Activated CD8-positive, alpha-beta memory T cell treated with anti-CD3 and anti-CD28 coated beads, Interleukin-2, amount 10 ng/mL, durations not matched to agents 7 days and 5 days (primary cell): ENCODE data around the gene SAP30BP. TPM values are rescaled to one million over a fixed set of nuclear protein-coding genes. Genes with fewer than 3 reads are reported as not detected.

ENCODE experiments used
- ATAC-seq: fragments of 150-1000 bp; cut with Tn5 transposase; one replicate; pipeline ENCODE4 v1.10.0; 2021; ENCODE audit warnings: moderate library complexity
- CTCF ChIA-PET: fragments of 350-600 bp; sonication (Branson Sonifier 250); formaldehyde crosslinking; loops from one replicate; lab custom pipeline; 2021; ENCODE audit warnings: antibody characterized with exemption; lab: Charles Lee
- DNase-seq: peaks from one replicate; pipeline ENCODE4 v3.0.0-alpha.2; 2020
- H3K27ac Mint-ChIP-seq: one replicate; pipeline ENCODE4 v1.8.0; 2021; ENCODE audit warnings: mild to moderate bottlenecking, mixed read lengths
- H3K27me3 Mint-ChIP-seq: one replicate; pipeline ENCODE4 v1.8.0; 2021; ENCODE audit warnings: mixed read lengths
- H3K36me3 Mint-ChIP-seq: one replicate; pipeline ENCODE4 v1.8.0; 2021; ENCODE audit warnings: mild to moderate bottlenecking, mixed read lengths
- H3K4me1 Mint-ChIP-seq: one replicate; pipeline ENCODE4 v1.8.0; 2021; ENCODE audit warnings: mixed read lengths
- H3K4me3 Mint-ChIP-seq: one replicate; pipeline ENCODE4 v1.8.0; 2021; ENCODE audit warnings: mild to moderate bottlenecking, moderate library complexity, mixed read lengths
- H3K9me3 Mint-ChIP-seq: one replicate; pipeline ENCODE4 v1.8.0; 2022; ENCODE audit warnings: low read depth, mixed read lengths
- total RNA-seq, 2 experiments: library from RNA; stranded (reverse); gene quantifications; one replicate each; pipeline ENCODE4 v1.2.3, GENCODE V29; 2021

SAP30BP gene
- total RNA-seq, 2 experiments from 2014 or later, result 100.0 to 106 TPM

- ATAC-seq (peak; percentile 52), DNase-seq (no peak)
- Mint-ChIP-seq H3K27me3 (peaks cover 31% of the 10 kb centered on the region), H3K4me3 (no peak overlapping the region), H3K9me3 (no peaks in the 10 kb centered on the region), H3K36me3 (no peaks in the 10 kb centered on the region), H3K27ac (no peak overlapping the region), H3K4me1 (peaks cover 3% of the 10 kb centered on the region)
- CTCF ChIA-PET, result interaction anchor here (1.0 to 4.9 kb wide), 6 partner anchors 28 to 89 kb away, joined by 3 to 41 read pairs (median 4); partner anchors contain the start of gene GALK1
These were observed 54.4 kb downstream of the SAP30BP start for GRCh38 chr17:75721463-75722011.

- Mint-ChIP-seq H3K4me3 (no peak overlapping the region), H3K36me3 (no peaks in the 10 kb centered on the region), H3K4me1 (peaks cover 3% of the 10 kb centered on the region), H3K27me3 (peaks cover 31% of the 10 kb centered on the region), H3K27ac (no peak overlapping the region), H3K9me3 (no peaks in the 10 kb centered on the region)
- ATAC-seq, result no peak
- DNase-seq, result no peak
- CTCF ChIA-PET, result interaction anchor here (1.4 to 4.9 kb wide), 4 partner anchors 27 to 89 kb away, joined by 3 to 41 read pairs (median 8); partner anchors contain the start of gene GALK1
These were observed 54.9 kb downstream of the SAP30BP start for GRCh38 chr17:75722076-75722475.

GRCh38 chr17:75722542-75723095, 55.5 kb downstream of the SAP30BP start:
- no peak overlapping the region for H3K4me3 Mint-ChIP-seq

GRCh38 chr17:75723171-75723930, 56.2 kb downstream of the SAP30BP start:
- H3K27ac Mint-ChIP-seq, result no peak overlapping the region
- H3K36me3 Mint-ChIP-seq, result no peaks in the 10 kb centered on the region
- peaks cover 3% of the 10 kb centered on the region for H3K4me1 Mint-ChIP-seq
- DNase-seq (no peak), ATAC-seq (no peak)
- peaks cover 24% of the 10 kb centered on the region for H3K27me3 Mint-ChIP-seq
- no peaks in the 10 kb centered on the region for H3K9me3 Mint-ChIP-seq
- CTCF ChIA-PET, result interaction anchor here (0.9 kb wide), 1 partner anchor 90 kb away, joined by 3 read pairs; the partner anchor contains the start of gene SMIM5
- H3K4me3 Mint-ChIP-seq, result no peak overlapping the region

More at GRCh38 chr17:75722542-75723095, 55.5 kb downstream of the SAP30BP start:
- ATAC-seq, result no peak
- no peak for DNase-seq
- H3K36me3 Mint-ChIP-seq, result no peaks in the 10 kb centered on the region
- CTCF ChIA-PET, result interaction anchor here (1.5 to 4.9 kb wide), 2 partner anchors 27 to 90 kb away, joined by 4 to 41 read pairs; no protein-coding TSS in a partner anchor
- no peaks in the 10 kb centered on the region for H3K9me3 Mint-ChIP-seq
- no peak overlapping the region for H3K27ac Mint-ChIP-seq
- peaks cover 3% of the 10 kb centered on the region for H3K4me1 Mint-ChIP-seq
- H3K27me3 Mint-ChIP-seq, result peaks cover 26% of the 10 kb centered on the region

GRCh38 chr17:75724016-75725003, 57.2 kb downstream of the SAP30BP start:
- Mint-ChIP-seq H3K9me3 (no peaks in the 10 kb centered on the region), H3K36me3 (no peaks in the 10 kb centered on the region), H3K4me3 (no peak overlapping the region), H3K27me3 (peaks cover 20% of the 10 kb centered on the region), H3K4me1 (peaks cover 3% of the 10 kb centered on the region), H3K27ac (no peak overlapping the region)
- CTCF ChIA-PET, result interaction anchor here (0.9 to 3.0 kb wide), 4 partner anchors 26 to 91 kb away, joined by 3 to 11 read pairs (median 4); partner anchors contain the start of gene SMIM5
- no peak for DNase-seq
- ATAC-seq, result no peak

GRCh38 chr17:75725504-75725903, 58.4 kb downstream of the SAP30BP start:
- Mint-ChIP-seq H3K9me3 (no peaks in the 10 kb centered on the region), H3K27me3 (peaks cover 8% of the 10 kb centered on the region), H3K4me3 (no peak overlapping the region), H3K36me3 (no peaks in the 10 kb centered on the region), H3K4me1 (peaks cover 1% of the 10 kb centered on the region), H3K27ac (no peak overlapping the region)
- CTCF ChIA-PET, result interaction anchor here (1.6 to 3.0 kb wide), 2 partner anchors 25 to 93 kb away, joined by 6 to 11 read pairs; partner anchors contain the start of gene SMIM5
- ATAC-seq, result no peak
- no peak for DNase-seq

- peaks cover under 1% of the 10 kb centered on the region for H3K27me3 Mint-ChIP-seq
- DNase-seq (no peak), ATAC-seq (no peak)
- no peaks in the 10 kb centered on the region for H3K36me3 Mint-ChIP-seq
- CTCF ChIA-PET, result interaction anchor here (3.0 kb wide), 1 partner anchor 95 kb away, joined by 11 read pairs; the partner anchor contains the start of gene SMIM5
- H3K27ac Mint-ChIP-seq, result no peak overlapping the region
- no peaks in the 10 kb centered on the region for H3K9me3 Mint-ChIP-seq
- H3K4me3 Mint-ChIP-seq, result no peak overlapping the region
- H3K4me1 Mint-ChIP-seq, result no peaks in the 10 kb centered on the region
These were observed 60.3 kb downstream of the SAP30BP start for GRCh38 chr17:75727391-75727790.

GRCh38 chr17:75729351-75729750, 62.2 kb downstream of the SAP30BP start:
- no peaks in the 10 kb centered on the region for H3K27me3 Mint-ChIP-seq
- H3K27ac Mint-ChIP-seq, result no peak overlapping the region
- ATAC-seq (no peak), DNase-seq (no peak)
- H3K9me3 Mint-ChIP-seq, result no peaks in the 10 kb centered on the region
- H3K4me3 Mint-ChIP-seq, result no peak overlapping the region
- no peaks in the 10 kb centered on the region for H3K36me3 Mint-ChIP-seq
- CTCF ChIA-PET, result interaction anchor here (0.8 to 2.0 kb wide), 3 partner anchors 18 to 96 kb away, joined by 3 to 9 read pairs (median 3); partner anchors contain the start of gene SMIM5
- H3K4me1 Mint-ChIP-seq, result no peaks in the 10 kb centered on the region

- peaks cover 4% of the 10 kb centered on the region for H3K4me1 Mint-ChIP-seq
- ATAC-seq (no peak), DNase-seq (no peak)
- H3K27me3 Mint-ChIP-seq, result no peaks in the 10 kb centered on the region
- H3K36me3 Mint-ChIP-seq, result no peaks in the 10 kb centered on the region
- H3K9me3 Mint-ChIP-seq, result no peaks in the 10 kb centered on the region
- H3K27ac Mint-ChIP-seq, result no peak overlapping the region
- no peak overlapping the region for H3K4me3 Mint-ChIP-seq
- CTCF ChIA-PET, result interaction anchor here (0.8 to 2.0 kb wide), 2 partner anchors 18 to 97 kb away, joined by 3 to 9 read pairs; partner anchors contain the start of gene SMIM5
These were observed 62.9 kb downstream of the SAP30BP start for GRCh38 chr17:75730065-75730464.

- no peak for ATAC-seq
- Mint-ChIP-seq H3K4me1 (peaks cover 4% of the 10 kb centered on the region), H3K36me3 (no peaks in the 10 kb centered on the region), H3K9me3 (no peaks in the 10 kb centered on the region), H3K4me3 (no peak overlapping the region), H3K27ac (no peak overlapping the region), H3K27me3 (no peaks in the 10 kb centered on the region)
- CTCF ChIA-PET, result interaction anchor here (1.1 to 1.9 kb wide), 2 partner anchors 17 to 94 kb away, joined by 3 to 5 read pairs; no protein-coding TSS in a partner anchor
- DNase-seq, result no peak
These were observed 64.1 kb downstream of the SAP30BP start for GRCh38 chr17:75731086-75731715.

GRCh38 chr17:75731716-75732498, 64.8 kb downstream of the SAP30BP start:
- Mint-ChIP-seq H3K4me3 (no peak overlapping the region), H3K9me3 (no peaks in the 10 kb centered on the region), H3K36me3 (no peaks in the 10 kb centered on the region), H3K27ac (no peak overlapping the region), H3K4me1 (peaks cover 4% of the 10 kb centered on the region), H3K27me3 (no peaks in the 10 kb centered on the region)
- CTCF ChIA-PET, result interaction anchor here (0.7 to 4.9 kb wide), 3 partner anchors 9 to 17 kb away, joined by 5 to 33 read pairs (median 5); no protein-coding TSS in a partner anchor
- ATAC-seq (no peak), DNase-seq (no peak)
